A549 (cell line): ENCODE data around the gene NEDD8. TPM values are rescaled to one million over a fixed set of nuclear protein-coding genes. Genes with fewer than 3 reads are reported as not detected.

Source experiments
- ATAC-seq, 2 experiments: fragments of 200-7000 bp in 1 of 2; fragments of >200 bp in 1 of 2; cut with Nextera tagmentation in 1 of 2; cut with Tn5 transposase in 1 of 2; 3 replicates each; pipeline versions ENCODE4 v1.8.0 to v1.9.1; 2018 to 2020; ENCODE audit warnings: mild to moderate bottlenecking in 1 of 2, moderate library complexity in 1 of 2
- CTCF ChIA-PET: fragments of 300-600 bp; sonication (Branson Sonifier 250); formaldehyde crosslinking; extraction: SDS; loops from one replicate; lab custom pipeline; 2021; ENCODE audit warnings: antibody characterized with exemption, inconsistent platforms; lab: Yijun Ruan, JAX
- POLR2A ChIA-PET: fragments of 350-600 bp; formaldehyde crosslinking; extraction: SDS; loops from one replicate; lab custom pipeline; 2021; ENCODE audit warnings: antibody characterized with exemption, inconsistent platforms; lab: Yijun Ruan, JAX
- DNase-seq, 2 experiments: peaks; one replicate each; pipeline versions ENCODE4 v3.0.0 to v3.0.0-alpha.2; 2011 to 2016; ENCODE audit warnings: low read depth in 1 of 2, low spot score in 1 of 2
- FAIRE-seq: peaks from 2 replicates; lab custom pipeline; 2011; peaks lifted over from hg19 to GRCh38; lab: Jason Lieb, UNC
- H3K27ac ChIP-seq, 2 experiments: fragments of >200 bp; sonication (Bioruptor Twin); formaldehyde crosslinking; 3 replicates each; pipeline ENCODE4 v1.5.1; 2016 to 2017
- H3K4me1 ChIP-seq: fragments of >200 bp; sonication (Bioruptor Twin); formaldehyde crosslinking; 3 replicates; pipeline ENCODE4 v1.6.1; 2016
- H3K4me2 ChIP-seq: fragments of >200 bp; sonication (Bioruptor Twin); formaldehyde crosslinking; 3 replicates; pipeline ENCODE4 v1.6.1; 2016
- H3K4me3 ChIP-seq: fragments of >200 bp; sonication (Bioruptor Twin); formaldehyde crosslinking; 3 replicates; pipeline ENCODE4 v1.5.1; 2016
- H3K9me3 ChIP-seq: fragments of >200 bp; sonication (Bioruptor Twin); formaldehyde crosslinking; 3 replicates; pipeline ENCODE4 v1.6.1; 2016
- BCL3 ChIP-seq: fragments of >200 bp; sonication (Bioruptor Twin); formaldehyde crosslinking; IDR thresholded peaks from 3 replicates; pipeline ENCODE4 v1.6.1; 2016
- E2F6 ChIP-seq: IDR thresholded peaks from 2 replicates; pipeline ENCODE4 v1.6.1; 2012; ENCODE audit warnings: low read depth, borderline replicate concordance
- EHMT2 ChIP-seq: fragments of 200-600 bp; sonication (generic); IDR thresholded peaks from 2 replicates; pipeline ENCODE4 v1.6.1; 2016; ENCODE audit warnings: antibody characterized with exemption, low read depth, mild to moderate bottlenecking, moderate library complexity
- FOSL2 ChIP-seq, 2 experiments: fragments of 450-650 bp in 1 of 2; fragments of >200 bp in 1 of 2; sonication (Bioruptor Twin) in 1 of 2; formaldehyde crosslinking; IDR thresholded peaks; 2 replicates each; pipeline versions ENCODE4 v1.5.0 to v1.6.1; 2016 to 2020; ENCODE audit warnings: mild to moderate bottlenecking in 1 of 2, moderate library complexity in 1 of 2
- GATA3 ChIP-seq: IDR thresholded peaks from 2 replicates; pipeline ENCODE4 v1.6.1; 2012; ENCODE audit warnings: borderline replicate concordance
- HES2 ChIP-seq: fragments of >200 bp; sonication (Bioruptor Twin); formaldehyde crosslinking; IDR thresholded peaks from 2 replicates; pipeline ENCODE4 v1.6.1; 2016
- JUN ChIP-seq, 2 experiments: fragments of >200 bp; sonication (Bioruptor Twin); formaldehyde crosslinking; IDR thresholded peaks; 2 replicates in 1 of 2; 3 replicates in 1 of 2; pipeline ENCODE4 v1.6.1; 2016 to 2017
- KDM5A ChIP-seq: fragments of 200-600 bp; sonication (generic); IDR thresholded peaks from 2 replicates; pipeline ENCODE4 v1.6.1; 2016; ENCODE audit warnings: antibody characterized with exemption, mild to moderate bottlenecking
- MAFK ChIP-seq: fragments of 450-650 bp; IDR thresholded peaks from 2 replicates; pipeline ENCODE4 v1.6.1; 2014; ENCODE audit not compliant: partially characterized antibody
- MAX ChIP-seq: IDR thresholded peaks from 2 replicates; pipeline ENCODE4 v1.6.1; 2012
- NFE2L2 ChIP-seq: fragments of 150-350 bp; conservative IDR thresholded peaks from 2 replicates; pipeline ENCODE4 v1.6.1; 2014; ENCODE audit warnings: low read length
- NR3C1 ChIP-seq: fragments of >200 bp; sonication (Bioruptor Twin); formaldehyde crosslinking; IDR thresholded peaks from 3 replicates; pipeline ENCODE4 v1.6.1; 2017
- POLR2AphosphoS2 ChIP-seq: conservative IDR thresholded peaks from 2 replicates; pipeline ENCODE4 v1.6.1; 2012; ENCODE audit warnings: low read length, improper control_type of control experiment, inconsistent platforms
- RAD21 ChIP-seq, 2 experiments: fragments of >200 bp in 1 of 2; sonication (Bioruptor Twin) in 1 of 2; formaldehyde crosslinking in 1 of 2; IDR thresholded peaks in 1 of 2; conservative IDR thresholded peaks in 1 of 2; 2 replicates in 1 of 2; 3 replicates in 1 of 2; pipeline ENCODE4 v1.6.1; 2012 to 2018; ENCODE audit warnings: inconsistent platforms in 1 of 2
- RARB ChIP-seq: fragments of 250-450 bp; sonication (Bioruptor Pico); IDR thresholded peaks from 2 replicates; pipeline ENCODE4 v1.8.0; 2021; ENCODE audit warnings: mild to moderate bottlenecking, moderate library complexity
- RCOR1 ChIP-seq: fragments of 150-350 bp; IDR thresholded peaks from 2 replicates; pipeline ENCODE4 v1.6.1; 2014; ENCODE audit warnings: antibody characterized with exemption, low read length, low read depth
- REST ChIP-seq: fragments of 200-600 bp; sonication (generic); IDR thresholded peaks from 2 replicates; pipeline ENCODE4 v1.6.1; 2016; ENCODE audit warnings: antibody characterized with exemption, mild to moderate bottlenecking, moderate library complexity
- SMC3 ChIP-seq: fragments of >200 bp; sonication (Bioruptor Twin); formaldehyde crosslinking; IDR thresholded peaks from 3 replicates; pipeline ENCODE4 v1.6.1; 2018; ENCODE audit warnings: inconsistent platforms
- USF2 ChIP-seq: fragments of 450-650 bp; IDR thresholded peaks from 2 replicates; pipeline ENCODE4 v1.6.1; 2014; ENCODE audit warnings: antibody characterized with exemption
- ZSCAN20 ChIP-seq: fragments of 250-450 bp; sonication (Bioruptor Pico); IDR thresholded peaks from 2 replicates; pipeline ENCODE4 v1.8.0; 2022; ENCODE audit warnings: mild to moderate bottlenecking, moderate library complexity
- WGBS: methylation state at CpG from one replicate; pipeline ENCODE4 v1.1.6; 2017; ENCODE audit errors: missing lambda C conversion rate; 5-methylcytosine and 5-hydroxymethylcytosine counted together
- polyA plus RNA-seq, 4 experiments: library from polyadenylated mRNA; depleted of rRNA in 3 of 4; stranded (reverse); fragments of >200 nt; fragmentation: RNase III in 1 of 4; extraction: RNeasy Plus Mini Kit Qiagen cat#74134 plus additional on column Dnase treatment in 1 of 4; gene quantifications; 2 replicates in 3 of 4; 3 replicates in 1 of 4; pipeline ENCODE4 v1.2.3, GENCODE V29; 2011 to 2017

Gene NEDD8
- polyA plus RNA-seq, 2 of the 4 experiments (the other 2 are of a cell fraction), result 433 to 589 TPM

GRCh38 chr14:24184104-24184970 lies 47.8 kb downstream of the NEDD8 start:
- POLR2A ChIA-PET, result no interaction called here
- Histone ChIP-seq H3K4me1 (peaks cover 13% of the 10 kb centered on the region), H3K4me2 (no peak overlapping the region), H3K4me3 (no peak overlapping the region), H3K9me3 (no peaks in the 10 kb centered on the region), H3K27ac (no peak overlapping the region)
- TF ChIP-seq BCL3 (no peak), NR3C1 (no peak), FOSL2 (IDR thresholded peaks at IDR 0.05) (no peak), FOSL2 (CRISPR knock-in tag; IDR thresholded peaks at IDR 0.05) (no peak), GATA3 (no peak), E2F6 (no peak), MAFK (no peak), USF2 (no peak), KDM5A (no peak), SMC3 (no peak), RCOR1 (no peak), MAX (no peak)
- FAIRE-seq (no peak), ATAC-seq (no peak), DNase-seq (no peak)
- 89% methylated on average over 16 of the region's 19 CpGs for WGBS
- CTCF ChIA-PET, result interaction anchor here (1.0 to 8.0 kb wide), 5 partner anchors 11 to 113 kb away, joined by 4 to 64 read pairs (median 5); partner anchors contain the start of genes IRF9 and TM9SF1

- DNase-seq (no peak), ATAC-seq (no peak), FAIRE-seq (no peak)
- CTCF ChIA-PET, result interaction anchor here (8.0 kb wide), 1 partner anchor 22 kb away, joined by 64 read pairs; the partner anchor contains the start of gene IRF9
- POLR2A ChIA-PET, result interaction anchor here (1.2 kb wide), 1 partner anchor 69 kb away, joined by 3 read pairs; the partner anchor contains the start of genes DCAF11 and NRL
- WGBS, result 91% methylated on average over 7 of the region's 15 CpGs
- Histone ChIP-seq H3K9me3 (no peaks in the 10 kb centered on the region), H3K4me3 (no peak overlapping the region), H3K27ac (no peak overlapping the region), H3K4me2 (no peak overlapping the region), H3K4me1 (peaks cover 9% of the 10 kb centered on the region; the same call in 2 of the 3 replicates)
- no peak for TF ChIP-seq POLR2AphosphoS2
- TF ChIP-seq, all 56 proteins: peak for 0
Observed at GRCh38 chr14:24183014-24183481, 49.1 kb downstream of the NEDD8 start.

- ATAC-seq (no peak; a peak in 1 of 6 replicates), FAIRE-seq (no peak), DNase-seq (no peak)
- WGBS, result 89% methylated on average over 14 of the region's 14 CpGs
- ChIA-PET POLR2A (interaction anchor here (1.2 kb wide), 1 partner anchor 68 kb away, joined by 3 read pairs; the partner anchor contains the start of genes DCAF11 and NRL), CTCF (interaction anchor here (0.7 to 8.0 kb wide), 2 partner anchors 22 to 27 kb away, joined by 3 to 64 read pairs; partner anchors contain the start of gene IRF9)
- Histone ChIP-seq H3K4me1 (peaks cover 4% of the 10 kb centered on the region; the same call in 2 of the 3 replicates), H3K27ac (no peak overlapping the region), H3K9me3 (no peaks in the 10 kb centered on the region), H3K4me3 (no peak overlapping the region), H3K4me2 (no peak overlapping the region)
- TF ChIP-seq RCOR1 (no peak), RAD21 (conservative IDR thresholded peaks at IDR 0.05 in 1 of 2, IDR thresholded peaks at IDR 0.05 in 1 of 2) (no peak), POLR2AphosphoS2 (no peak), EHMT2 (no peak), ZSCAN20 (no peak), USF2 (no peak), NFE2L2 (no peak), JUN (IDR thresholded peaks at IDR 0.05) (no peak), HES2 (no peak), REST (no peak), RARB (CRISPR knock-in tag) (no peak)
Observed at GRCh38 chr14:24182110-24182882, 49.9 kb downstream of the NEDD8 start.
